NCI-H1436 (cell line): ENCODE results near the gene SELE.

ENCODE experiments used
- DNase-seq: peaks from one replicate; lab custom pipeline; 2025; lab: John Stamatoyannopoulos, UW

Gene SELE

DNA sequence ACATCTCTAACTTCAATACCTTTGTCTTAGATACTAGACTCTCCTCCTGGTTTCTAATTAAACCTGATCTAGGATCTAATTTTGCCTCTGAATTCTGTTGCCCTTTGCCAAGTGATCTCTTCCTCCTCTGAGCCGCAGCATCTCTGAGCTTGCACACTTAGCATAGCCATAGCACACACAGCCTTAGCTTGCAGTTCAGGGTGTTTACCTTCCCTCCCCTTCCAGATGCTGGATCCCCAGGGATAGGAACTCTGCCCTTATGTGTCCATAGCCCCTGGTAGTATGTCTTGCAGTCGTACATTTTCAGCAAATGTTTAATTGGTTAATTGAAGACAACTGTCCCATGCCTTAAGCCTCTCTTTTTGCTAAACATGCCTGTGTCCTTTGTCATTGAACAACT lies 52.7 kb downstream of the SELE start:
- DNase-seq, result no peak

DNA sequence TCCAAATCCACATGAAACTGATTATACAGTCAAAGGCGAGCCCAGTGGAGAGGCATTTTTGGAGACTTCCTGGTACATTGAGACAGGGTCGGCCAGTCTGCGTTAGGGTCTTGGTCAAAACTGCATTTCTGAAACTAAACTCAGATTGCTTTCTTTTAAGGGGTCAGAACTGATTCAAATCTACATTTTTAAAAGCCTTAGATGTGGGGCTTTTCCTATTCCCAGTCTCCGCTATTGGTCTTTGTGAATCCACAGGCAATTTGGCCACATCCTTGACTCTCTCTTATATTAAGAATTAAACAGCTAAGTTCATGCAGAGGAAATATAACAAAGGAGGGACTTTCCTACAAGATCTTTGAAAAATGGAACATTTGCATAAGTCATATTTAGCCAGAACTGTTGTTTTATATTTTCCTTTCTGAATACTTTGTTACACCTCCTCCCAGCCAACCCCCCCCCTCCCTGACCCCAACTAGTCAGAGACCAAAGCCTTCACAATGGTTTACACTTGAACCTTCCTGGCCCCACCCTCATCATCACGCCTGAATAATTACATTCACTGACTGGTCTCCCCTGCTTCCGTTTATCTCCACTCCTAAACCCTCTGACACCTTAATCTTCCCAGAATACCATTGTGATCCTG lies 53.4 kb downstream of the SELE start:
- no peak for DNase-seq

DNA sequence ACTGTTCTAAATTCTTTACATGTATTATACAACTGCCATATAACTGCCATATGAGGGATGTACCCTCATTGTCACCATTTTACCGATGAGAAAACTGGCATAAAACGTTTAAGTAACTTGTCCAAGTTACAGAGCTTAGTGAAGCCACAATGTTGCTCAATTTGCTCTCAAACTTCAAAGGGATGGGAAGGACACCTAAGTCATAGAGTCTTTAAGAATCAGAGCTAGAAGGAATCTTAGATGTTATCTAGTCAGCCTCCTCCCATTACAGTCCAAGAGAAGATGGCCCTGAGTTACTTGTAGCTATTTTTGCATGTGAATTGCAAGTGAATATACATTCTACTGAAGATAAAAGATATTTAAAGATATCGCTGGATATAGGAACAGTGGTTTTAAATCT lies 54.2 kb downstream of the SELE start:
- DNase-seq, result no peak

DNA sequence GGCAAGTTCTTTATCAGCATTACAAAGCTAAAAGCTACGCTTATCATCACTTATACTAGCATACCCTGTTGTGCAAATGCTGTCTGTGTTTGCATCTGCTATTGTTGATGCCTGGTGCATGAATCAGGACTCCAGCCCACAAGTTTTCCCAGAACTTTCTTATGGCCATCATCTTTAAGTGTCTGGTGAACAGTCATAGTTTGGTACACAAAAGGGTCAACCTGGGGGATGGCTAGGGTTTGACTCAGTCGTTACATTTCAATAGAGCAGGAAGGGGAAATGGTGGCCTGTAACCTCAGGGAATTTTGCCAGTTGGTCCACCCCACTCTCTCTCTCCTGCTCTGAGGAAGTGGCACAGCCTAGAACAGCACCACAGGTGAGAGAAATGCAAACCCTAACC lies 57.9 kb downstream of the SELE start:
- no peak for DNase-seq
